ENCODE data around the gene CD226.
"Not testable (repeated sequence)": the region's sequence is repeated elsewhere in the genome, so short reads cannot be mapped to it uniquely, and the experiment has no call there.

The CD226 gene

DNA sequence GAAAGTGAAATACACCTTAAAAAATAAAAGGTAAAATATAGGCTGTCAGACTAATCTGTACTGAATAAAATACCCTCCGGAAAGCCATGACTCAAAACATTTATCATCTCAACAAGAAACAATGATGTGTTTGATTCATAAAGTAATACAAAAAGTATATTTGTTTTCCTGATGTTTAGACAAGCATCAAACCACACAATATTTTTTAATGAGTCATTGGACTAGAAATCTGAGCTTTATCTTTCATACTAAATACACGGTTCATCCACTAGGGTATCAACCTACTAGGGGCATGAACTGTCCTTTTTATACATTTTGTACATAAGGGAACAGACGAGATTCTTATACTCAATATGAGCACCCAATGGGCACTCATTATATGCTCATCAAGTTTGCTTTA lies 31.3 kb downstream of the CD226 start:
- in situ Hi-C loops (cut with MboI; ENCODE audit: low sequenced_read_pairs): no loop called here

DNA sequence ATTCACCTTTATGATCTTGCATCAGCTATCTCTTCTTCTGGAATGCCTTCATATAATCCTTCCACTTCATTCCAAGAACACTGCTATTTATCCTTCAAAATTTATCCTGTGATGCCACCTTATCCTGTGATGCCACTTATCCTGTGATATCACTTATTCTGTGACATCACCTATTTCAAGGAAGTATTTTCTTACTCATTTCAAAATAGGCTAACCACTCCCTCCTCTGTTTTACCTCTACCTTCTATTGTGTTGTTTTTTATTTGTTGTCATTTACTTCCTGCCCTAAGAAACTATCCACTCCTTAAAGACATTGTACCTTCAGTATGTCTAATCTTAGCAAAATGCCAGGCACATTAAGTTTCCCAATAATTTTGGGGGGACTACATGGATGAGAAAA lies 38.8 kb downstream of the CD226 start:
- in situ Hi-C loops (cut with MboI; ENCODE audit: low sequenced_read_pairs): no loop called here

DNA sequence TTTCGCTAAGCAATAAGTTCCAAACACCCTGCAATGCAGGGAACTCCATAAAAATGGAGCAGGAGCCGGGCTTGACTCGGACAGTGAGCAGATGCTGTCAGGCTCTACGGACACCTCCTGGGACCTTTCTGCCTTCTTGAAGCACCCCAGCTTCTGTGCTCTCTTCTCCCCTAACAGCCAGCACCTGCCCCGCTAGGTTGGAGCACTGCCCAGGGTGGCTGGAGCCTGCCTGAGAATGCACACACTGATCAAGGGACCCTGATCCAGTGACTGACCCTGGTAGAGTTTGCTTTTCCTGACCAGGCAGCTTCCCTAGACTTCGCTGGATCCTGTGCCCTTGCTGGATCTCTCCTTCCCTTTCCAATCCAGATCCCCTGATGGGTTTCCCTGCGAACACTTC lies 40.9 kb downstream of the CD226 start:
- in situ Hi-C loops (cut with MboI; ENCODE audit: low sequenced_read_pairs): no loop called here

DNA sequence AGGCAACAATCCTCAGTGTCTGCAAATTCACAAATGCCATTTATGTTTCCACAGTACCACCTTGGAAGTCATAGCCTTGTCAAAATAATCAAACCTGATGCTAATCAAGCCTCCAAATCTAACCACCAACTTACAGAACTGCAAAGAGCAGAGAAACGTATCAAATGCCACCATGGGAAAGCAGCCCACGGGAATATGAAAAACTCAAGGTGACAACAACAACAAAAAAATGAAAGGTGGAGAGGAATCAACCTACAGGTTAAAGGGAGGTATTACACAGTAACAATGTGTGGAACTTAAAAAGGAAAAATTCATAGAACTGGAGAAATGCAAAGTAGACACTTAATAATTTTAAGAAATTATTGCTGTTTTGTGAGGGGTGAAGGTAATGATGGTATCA lies 46.7 kb downstream of the CD226 start:
- in situ Hi-C loops (cut with MboI; ENCODE audit: low sequenced_read_pairs): no loop called here

DNA sequence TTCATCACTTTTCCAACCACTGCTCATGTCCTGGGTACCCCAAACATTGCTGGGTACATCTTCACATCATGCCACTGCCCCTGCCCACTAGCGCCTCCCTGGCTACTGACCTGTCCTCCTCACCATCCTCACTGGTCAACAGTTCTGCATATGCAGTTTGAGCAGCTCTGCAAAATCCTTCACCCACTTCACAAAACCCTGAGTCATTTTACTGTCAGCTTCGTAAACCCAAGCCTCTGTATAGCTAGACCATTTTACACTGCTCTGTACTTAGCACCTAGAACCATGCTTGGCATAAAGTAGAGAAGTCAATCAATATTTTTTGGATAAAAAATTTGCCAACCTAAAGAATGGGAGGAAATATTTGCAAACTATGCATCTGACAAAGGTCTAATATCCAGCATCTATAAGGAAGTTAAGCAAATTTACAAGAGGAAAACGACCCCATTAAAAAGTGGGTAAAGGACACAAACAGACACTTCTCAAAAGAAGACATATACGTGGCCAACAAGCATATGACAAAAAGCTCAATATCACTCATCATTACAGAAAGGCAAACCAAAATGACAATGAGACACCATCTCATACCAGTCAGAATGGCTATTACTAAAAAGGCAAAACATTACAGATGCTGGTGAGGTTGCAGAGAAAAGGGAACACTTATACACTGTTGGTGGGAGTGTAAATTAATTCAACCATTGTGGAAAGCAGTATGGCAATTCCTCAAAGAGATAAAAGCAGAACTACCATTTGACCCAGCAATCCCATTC lies 48.3 kb downstream of the CD226 start:
- in situ Hi-C loops (cut with MboI; ENCODE audit: low sequenced_read_pairs): not testable (repeated sequence)

DNA sequence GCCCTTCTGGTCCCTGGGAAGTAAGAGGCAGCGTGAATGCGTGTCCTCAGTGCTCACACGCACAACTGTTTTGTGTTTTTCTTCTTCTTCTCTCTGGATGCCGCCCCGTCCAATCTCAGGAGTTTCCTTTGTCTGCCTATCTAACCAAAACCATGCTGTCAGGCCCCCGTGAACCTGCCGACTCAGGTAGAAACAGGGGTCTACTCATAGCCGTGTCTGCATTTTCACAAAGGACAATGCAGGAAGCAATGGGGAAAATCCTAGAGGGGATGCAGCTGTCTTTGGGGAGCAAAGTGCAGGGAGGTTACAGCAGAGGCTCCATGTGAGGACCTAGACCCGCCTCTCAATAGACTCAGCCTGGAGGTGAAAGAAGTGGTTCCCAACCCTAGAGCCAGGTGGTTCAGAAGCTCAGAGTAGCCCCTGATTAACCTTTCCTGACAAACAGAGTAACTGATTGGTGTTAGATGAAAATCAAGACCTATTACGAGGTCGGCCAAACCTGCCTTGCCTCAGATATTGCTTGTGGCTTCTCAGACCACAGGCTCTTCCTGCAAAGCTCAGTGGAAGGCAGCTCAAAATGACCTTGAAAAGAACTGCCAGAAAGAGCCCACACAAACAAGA lies 49.3 kb downstream of the CD226 start:
- in situ Hi-C loops (cut with MboI; ENCODE audit: low sequenced_read_pairs): no loop called here

DNA sequence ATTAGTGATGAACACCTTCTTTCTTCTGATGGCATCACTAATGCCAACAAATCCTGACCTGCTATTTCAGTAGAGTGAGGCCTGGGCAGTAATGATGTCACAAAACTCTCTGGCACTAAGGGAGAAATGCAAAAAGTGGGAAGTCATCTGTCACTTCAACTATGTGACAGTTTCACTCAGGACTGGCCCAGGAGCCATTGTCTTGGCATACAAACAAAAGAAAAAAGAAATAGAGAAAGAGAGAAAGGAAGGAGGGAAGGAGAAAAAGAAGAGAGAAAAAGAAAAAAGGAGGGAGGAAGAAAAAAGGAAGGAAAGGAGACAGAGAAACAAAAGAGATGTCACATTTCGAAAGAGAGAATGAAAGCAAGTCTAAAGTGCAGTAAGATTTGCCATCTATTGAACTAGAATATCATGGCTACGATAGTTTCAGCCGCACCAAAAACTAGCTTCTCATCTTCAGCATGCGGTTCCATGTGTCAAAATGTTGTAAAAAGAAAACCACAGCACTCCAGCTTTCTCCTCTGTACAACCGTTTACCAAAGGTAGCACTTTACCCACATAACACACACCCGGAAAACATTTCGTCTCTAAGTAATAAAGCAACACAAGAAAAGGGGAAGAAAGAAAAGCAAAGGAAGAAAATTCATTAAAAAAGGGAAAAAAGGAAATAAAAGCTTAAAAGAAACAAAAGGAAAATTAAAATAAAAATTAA lies 50.1 kb downstream of the CD226 start:
- in situ Hi-C loops (cut with MboI; ENCODE audit: low sequenced_read_pairs): no loop called here

DNA sequence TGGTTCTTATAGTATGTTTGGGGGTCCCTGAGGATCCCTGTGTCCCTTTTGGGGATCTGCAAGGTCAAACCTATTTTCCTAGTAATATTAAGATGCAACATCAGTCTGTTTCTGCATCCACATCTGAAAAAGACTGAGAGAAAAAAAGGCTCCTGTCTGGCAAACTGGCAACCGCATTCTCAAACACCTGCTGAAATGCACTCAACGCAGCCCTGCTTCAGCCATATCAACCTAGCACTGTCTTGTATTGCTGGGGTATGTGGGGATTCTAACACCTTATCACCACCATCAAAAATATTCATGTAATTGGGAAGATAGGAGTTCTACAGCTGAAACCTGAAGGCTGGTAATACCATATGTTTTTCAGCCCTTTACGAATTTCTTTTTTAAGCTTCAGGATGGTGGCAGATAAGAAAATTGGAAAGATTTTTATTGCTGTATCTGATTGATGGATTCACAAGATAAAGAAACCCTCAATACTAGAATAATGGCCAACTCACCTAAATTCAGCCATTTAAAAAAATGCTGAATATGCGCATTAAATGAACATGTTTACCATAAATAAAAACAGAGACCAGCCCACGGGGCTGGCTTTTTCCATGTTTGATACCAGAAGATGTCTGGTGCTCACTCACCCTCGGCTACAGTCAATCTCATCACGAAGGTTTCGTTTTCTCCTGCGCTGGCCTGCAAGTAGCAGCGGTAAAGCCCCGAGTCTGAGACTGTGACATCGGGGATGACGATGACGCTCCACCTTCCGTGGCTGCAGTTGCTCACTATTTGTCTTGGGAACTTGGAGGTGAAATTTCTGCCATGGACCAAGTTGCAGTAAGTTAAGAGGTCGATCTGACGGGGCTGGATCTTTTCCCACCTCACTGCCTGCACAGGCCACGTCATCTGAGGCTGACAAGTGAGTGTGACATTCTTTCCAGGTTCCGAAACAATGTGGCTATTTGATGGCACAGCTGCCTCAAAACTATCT lies 52.3 kb downstream of the CD226 start:
- in situ Hi-C loops (cut with MboI; ENCODE audit: low sequenced_read_pairs): no loop called here

DNA sequence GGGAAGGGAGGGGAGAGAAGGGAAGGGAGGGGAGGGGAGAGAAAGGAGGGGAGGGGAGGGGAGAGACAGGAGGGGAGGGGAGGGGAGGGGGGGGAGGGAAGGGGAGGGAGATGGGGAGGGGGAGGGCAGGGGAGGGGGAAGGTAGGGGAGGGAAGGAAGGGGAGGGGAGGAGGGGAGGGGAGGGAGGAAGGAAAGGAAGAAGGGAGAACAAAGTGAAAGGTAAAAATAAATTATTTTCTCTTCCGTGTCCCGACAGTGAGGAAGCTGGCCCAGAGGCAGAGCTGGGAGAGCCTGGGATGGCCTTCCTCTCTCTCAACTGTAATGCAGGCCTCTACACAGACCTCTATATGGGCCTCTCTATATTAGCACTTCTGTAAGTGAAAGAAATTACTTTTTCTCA lies 53.2 kb downstream of the CD226 start:
- in situ Hi-C loops (cut with MboI; ENCODE audit: low sequenced_read_pairs): no loop called here

DNA sequence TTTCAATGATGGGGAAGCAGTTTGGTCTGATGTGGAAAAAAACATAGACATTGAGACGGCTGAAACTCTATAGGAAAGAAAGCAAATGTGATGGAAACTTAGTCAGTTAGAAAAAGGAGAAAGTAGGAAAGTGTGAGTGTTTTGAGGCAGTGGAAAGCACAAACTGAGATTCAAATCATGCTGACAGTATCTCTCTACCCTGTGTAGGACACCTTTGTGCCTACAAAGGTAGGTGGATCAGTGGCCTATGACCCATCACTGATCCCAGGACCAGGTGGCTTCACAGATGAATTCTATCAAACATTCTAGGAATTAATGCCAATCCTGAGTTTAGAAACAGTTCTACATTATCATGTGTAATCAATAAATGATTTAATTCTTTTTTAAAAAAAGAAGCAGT lies 57.1 kb downstream of the CD226 start:
- in situ Hi-C loops (cut with MboI; ENCODE audit: low sequenced_read_pairs): no loop called here

DNA sequence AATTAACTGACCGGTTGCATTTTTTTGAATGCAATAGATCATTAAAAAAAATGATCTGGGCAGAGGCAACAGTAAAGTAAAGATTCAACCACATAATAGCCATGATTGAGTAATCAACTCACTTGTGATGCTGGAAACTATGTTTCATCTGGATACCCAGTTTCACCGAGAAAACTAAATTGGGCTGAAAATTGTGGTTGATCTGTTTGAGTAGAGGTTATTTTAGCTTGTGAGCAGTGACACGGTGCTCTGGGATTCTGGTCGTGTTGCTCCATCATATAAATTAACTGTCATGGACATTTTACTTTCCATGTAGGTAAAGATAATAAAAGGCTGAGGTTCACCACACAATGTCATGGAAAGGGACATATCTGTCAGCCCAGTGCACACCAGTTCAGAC lies 58.7 kb downstream of the CD226 start:
- in situ Hi-C loops (cut with MboI; ENCODE audit: low sequenced_read_pairs): no loop called here

DNA sequence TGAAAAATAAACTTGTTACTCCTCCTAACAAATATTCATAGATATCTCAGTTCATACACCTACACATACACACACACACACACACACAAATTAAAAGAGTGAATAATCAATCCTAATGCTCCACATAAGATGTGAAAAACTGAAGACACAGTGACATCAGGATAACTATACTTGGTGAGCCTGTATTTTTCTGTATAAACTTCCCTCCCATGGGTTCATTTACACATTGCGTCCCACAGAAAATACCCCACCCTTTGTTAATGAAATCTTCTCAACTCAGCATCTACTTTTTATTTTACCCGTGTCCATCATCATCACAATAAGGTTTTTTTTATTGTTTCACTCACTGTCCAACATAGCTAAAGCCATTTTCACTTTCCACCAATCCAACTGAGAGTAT lies 60.4 kb downstream of the CD226 start:
- in situ Hi-C loops (cut with MboI; ENCODE audit: low sequenced_read_pairs): no loop called here

DNA sequence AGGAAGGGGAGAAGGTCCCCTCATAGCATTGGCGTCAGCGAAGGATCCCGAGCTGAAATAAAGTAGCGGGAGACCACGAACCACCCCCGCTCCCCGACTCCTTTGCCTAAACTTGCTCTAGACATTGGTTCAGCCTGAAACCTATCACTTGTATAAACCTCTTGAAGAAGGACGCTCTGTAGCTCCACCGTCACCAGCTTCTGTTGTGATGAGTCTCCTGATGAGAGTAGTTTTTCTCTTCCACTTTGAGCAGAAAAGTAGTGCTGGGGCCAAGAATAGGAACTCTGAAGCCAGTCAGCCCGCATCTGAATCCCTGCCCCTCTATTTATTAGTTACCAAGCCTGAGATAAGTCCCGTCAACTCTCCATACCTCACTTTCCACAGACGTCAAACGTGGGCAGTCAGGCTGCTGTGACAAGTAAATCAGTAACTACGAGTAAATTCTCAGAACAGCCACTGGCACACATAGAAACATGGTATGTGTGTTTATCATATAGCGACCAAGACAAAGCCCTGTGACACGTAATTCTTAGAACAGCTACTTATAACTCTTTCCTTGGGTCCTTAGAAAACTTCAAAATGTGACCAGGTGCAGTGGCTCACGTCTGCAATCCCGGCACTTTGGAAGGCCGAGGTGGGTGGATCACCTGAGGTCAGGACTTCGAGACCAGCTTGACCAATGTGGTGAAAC lies 61.7 kb downstream of the CD226 start:
- in situ Hi-C loops (cut with MboI; ENCODE audit: low sequenced_read_pairs): no loop called here

DNA sequence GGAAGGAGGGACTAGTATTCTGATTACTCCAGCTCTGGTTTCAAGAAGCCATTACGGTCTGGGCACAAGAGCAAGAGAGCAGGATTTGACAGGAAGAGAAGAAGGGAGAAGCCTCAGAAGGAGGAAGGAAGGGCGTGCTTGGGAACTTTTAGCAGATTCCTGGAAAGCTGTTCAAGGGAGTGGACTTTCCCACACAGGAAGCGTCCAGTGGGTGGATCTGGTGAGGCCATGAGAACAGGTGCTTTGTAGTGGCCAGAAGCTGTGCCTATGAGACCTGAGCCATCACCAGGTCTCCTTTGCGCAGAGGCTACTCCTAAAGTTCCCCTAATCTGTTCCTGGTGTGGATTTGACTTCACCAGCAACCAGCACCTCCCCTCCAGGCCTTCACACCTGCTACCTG lies 62.3 kb downstream of the CD226 start:
- in situ Hi-C loops (cut with MboI; ENCODE audit: low sequenced_read_pairs): no loop called here

DNA sequence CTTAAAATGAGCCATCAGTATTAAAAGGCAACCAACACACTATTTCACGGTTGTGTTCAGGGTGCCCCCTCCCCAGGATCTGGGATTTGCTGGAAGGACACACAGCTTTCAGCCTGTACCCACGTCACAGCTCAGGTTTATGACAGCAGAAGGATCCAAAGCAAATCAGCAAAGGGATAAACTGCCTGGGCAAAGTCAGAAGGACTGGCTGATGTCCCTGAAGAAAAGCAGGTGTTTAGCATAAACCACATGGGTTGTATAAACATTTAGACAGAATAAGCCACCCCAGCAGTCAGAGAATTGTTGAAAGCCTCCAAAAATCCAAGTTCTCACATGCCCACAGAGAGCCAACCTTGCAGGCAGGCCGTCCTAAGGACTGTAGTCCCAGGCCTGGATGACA lies 63.9 kb downstream of the CD226 start:
- in situ Hi-C loops (cut with MboI; ENCODE audit: low sequenced_read_pairs): no loop called here

DNA sequence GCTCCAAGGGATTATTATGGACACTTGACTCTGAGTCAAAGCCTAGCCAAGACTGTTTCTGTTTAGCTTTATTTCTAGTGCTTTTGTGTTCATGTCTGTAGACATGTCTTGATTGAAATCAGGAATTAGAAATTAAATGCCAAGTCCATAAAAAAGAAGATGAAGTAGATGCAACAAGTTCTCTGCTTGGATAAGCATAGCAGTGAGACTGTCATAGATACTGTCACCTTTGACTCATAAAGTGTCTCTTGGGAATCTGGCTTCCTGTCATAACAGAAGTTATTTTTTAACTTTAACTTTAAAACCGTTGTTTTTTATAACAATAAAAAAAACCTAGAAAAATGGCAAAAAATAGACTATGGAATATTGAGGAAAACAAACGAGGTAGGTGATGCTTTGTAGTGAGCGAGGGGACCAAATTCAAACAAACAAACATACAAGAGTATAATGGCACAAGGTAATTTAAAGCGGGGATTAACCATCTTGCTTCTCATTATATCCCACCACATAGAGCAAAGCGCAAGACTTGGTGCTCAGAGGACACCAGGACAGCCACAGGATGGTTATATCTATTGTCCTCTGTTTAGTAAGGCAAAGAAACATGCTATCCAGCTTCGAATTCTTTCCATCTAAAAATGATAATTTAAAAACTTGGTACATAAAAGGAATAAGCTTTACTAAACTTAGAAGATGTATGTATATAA lies 64.6 kb downstream of the CD226 start:
- in situ Hi-C loops (cut with MboI; ENCODE audit: low sequenced_read_pairs): no loop called here

DNA sequence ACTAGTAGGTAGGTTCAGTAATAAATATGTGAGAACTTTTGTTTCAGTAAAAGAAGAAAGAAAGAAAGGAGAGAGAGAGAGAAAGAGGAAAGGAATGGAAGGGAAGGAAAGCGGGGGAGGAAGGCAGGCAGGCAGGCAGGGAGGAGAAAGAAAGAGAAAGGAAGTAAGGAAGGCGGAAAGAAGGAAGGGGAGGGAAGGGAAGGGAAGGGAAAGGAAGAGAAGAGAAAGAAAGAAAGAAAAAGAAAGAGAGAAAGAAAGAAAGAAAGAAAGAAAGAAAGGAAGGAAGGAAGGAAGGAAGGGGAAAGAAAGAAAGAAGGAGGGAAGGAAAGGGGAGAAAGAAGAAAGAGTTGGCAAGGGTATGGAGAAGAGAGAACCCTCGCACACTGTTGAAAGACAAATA lies 67.6 kb downstream of the CD226 start:
- in situ Hi-C loops (cut with MboI; ENCODE audit: low sequenced_read_pairs): no loop called here

DNA sequence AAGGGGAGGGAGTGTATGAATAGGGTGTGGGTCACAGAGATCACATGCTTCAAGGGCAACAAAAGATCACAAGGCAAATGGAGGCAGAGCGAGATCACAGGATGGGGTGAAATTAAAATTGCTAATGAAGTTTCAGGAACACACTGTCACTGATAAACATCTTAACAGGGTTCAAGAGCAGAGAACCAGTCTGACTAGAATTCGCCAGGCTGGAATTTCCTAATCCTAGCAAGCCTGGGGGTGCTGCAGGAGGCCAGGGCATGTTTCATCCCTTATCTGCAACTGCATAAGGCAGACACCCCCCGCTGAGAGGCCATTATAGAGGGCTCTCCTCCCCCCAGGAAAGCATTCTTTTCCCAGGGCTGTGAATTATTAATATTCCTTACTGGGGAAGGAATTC lies 68.6 kb downstream of the CD226 start:
- in situ Hi-C loops (cut with MboI; ENCODE audit: low sequenced_read_pairs): not testable (repeated sequence)

DNA sequence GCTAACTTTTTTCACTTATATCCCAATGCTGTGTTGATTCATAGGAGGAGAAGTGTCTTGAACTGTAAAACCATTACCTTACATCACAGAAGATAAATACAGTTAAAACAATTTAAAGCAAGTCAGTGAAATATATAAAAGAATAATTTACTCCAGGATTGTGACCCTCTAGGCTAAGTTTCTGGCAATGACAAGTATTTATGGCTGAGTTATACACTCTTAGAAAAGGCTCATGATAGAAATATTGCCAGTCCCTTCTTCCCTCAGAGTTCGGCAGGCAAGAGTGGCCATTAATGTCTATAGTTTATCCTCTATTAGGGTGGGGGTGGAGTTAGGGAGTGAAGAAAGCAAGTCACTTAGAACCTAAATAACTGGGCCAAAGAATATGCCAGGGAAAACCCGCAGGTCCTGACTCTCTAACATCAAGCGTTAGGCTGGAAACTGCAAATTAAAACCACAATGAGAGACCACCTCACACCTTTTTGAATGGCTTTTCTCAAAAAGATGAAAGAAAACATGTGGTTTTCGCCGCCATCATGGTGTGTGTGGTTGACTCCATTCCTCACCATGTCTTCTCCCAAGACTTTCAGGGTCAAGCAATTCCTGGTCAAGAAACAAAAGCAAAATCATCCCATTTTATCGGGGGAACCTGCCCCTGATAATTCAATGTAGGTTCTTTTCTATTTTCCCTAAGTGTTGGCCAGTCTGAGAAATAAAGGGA lies 69.3 kb downstream of the CD226 start:
- in situ Hi-C loops (cut with MboI; ENCODE audit: low sequenced_read_pairs): no loop called here

Data from HL-60/S4 treated with phorbol 12-myristate 13-acetate at 8.2 ng/mL for 4 days and 3 days (cell line).